ENCODE measurements around the gene PRKCA.

The PRKCA gene

GRCh38 chr17:66671156-66671555, 368.7 kb downstream of the PRKCA start:
- no peak for DNase-seq

- peak in 34 of 56 donors; percentile 3 to 68 (median 21) for DNase-seq
These were observed 371.4 kb downstream of the PRKCA start for GRCh38 chr17:66673668-66674276.

GRCh38 chr17:66675273-66675990, 373.0 kb downstream of the PRKCA start:
- DNase-seq, result no peak

- peak in 8 of 56 donors; percentile 5 to 52 (median 16) for DNase-seq
These were observed 373.6 kb downstream of the PRKCA start for GRCh38 chr17:66675991-66676371.

- no peak for DNase-seq
These were observed 374.0 kb downstream of the PRKCA start for GRCh38 chr17:66676421-66676820.

- DNase-seq, result no peak
These were observed 375.0 kb downstream of the PRKCA start for GRCh38 chr17:66677201-66677981.

DNA sequence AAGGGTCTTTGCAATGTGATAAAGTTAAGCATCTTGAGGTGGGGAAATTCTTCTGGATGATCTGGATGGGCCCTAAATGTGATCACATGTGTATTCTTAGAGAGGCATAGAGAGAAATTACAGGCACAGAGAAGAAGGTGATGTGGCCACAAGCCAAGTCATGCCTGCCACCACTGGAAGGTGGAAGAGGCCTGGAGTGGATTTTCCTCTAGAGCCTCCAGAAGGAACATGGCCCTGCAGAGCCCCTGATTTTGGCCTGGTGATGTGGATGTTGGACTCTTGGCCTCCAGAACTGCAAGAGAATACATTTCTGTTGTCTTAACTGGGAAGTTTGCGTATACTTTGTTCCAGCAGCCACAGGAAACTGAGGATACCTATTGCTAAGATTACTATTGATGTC, 375.6 kb downstream of the PRKCA start:
- no peak for DNase-seq

GRCh38 chr17:66678827-66679226, 376.4 kb downstream of the PRKCA start:
- DNase-seq, result no peak

DNA sequence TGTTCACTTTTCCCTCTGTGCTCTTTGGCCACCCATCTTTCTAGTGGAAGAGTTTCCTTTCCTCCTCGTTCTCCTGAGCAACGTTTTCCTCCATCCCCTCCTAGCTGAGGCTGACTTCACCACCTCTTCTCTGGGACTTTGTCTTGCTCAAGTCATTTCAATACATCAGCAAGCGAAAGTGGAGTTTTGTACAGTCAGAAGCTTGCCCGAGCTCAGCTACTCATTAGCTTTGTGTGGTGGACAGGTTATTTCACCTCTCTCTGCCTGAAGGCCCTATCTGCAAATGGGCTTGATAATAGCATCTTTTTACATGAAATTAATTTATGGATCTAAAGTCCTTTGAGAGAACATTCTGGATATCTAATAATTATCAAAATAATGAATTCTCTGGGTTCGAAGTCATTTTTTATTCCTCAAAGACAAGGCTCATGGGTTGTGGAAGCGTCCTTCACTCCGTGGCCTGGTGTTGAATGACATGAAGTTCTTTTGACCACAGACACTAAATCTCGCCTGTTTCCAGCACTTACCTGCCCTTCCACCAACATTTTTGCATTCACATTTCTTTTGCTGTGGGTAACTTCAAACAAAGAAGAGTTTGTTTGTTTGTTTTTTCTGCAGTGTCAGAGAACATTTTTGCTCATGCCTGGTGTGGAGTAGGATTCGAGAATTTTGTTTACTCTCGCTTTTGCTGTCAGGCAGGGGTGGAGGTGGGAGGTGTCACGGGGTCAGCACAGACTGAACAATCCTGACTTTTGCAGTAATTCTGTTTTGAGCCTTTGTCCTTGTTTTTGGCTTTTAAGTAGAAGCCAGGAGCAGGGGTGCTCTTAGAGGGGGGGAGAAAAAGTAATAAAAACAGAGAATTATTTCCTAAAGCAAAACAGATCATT, 377.5 kb downstream of the PRKCA start:
- no peak for DNase-seq

DNA sequence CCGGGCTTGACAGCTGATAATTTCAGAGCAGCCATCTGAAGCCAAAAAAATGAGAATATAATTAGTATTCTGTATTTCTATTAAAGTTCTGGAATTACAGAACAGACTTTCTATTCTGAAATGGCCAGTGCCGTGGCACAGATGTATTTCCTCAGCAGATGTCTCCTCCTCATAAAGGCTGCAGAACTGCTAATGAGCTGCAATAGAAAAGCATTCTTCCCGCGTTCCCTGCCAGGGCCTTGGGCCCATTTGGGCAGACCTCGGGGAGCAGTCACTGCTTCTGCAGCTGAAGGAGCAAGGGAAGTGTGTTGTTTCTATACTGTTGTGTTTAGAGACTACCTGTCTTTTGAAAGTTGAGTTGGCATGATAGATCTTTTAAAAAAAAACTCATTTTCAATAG, 379.9 kb downstream of the PRKCA start:
- DNase-seq, result peak in 11 of 56 donors; percentile 6 to 42 (median 21)

- no peak for DNase-seq
These were observed 381.8 kb downstream of the PRKCA start for GRCh38 chr17:66684261-66684660.

- DNase-seq, result no peak
These were observed 382.3 kb downstream of the PRKCA start for GRCh38 chr17:66684731-66685130.

GRCh38 chr17:66686601-66687000, 384.2 kb downstream of the PRKCA start:
- no peak for DNase-seq

GRCh38 chr17:66687570-66688284, 385.3 kb downstream of the PRKCA start:
- no peak for DNase-seq

GRCh38 chr17:66689221-66689620, 386.8 kb downstream of the PRKCA start:
- no peak for DNase-seq

DNA sequence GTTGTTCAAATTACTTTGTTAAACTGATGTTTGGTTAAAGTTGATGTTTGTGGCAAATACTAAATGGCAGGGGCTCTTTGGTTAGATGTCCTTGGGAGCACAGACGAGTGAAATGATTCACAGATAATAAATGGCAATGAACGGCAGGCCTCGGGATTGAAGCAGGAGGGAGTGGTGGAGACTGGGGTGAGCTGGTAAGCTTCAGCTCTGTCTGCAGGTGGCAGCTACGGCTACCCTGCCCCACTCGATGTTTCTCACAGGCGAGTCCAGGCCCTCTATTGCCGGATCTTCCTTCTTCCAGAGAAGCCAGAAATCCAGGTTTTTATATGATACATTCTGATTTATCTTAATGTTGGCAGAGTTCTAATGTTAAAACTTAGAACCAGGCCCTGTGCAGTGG, 387.8 kb downstream of the PRKCA start:
- no peak for DNase-seq

- peak in 1 of 56 donors; percentile 17 for DNase-seq
These were observed 389.4 kb downstream of the PRKCA start for GRCh38 chr17:66691644-66692420.

- DNase-seq, result no peak
These were observed 389.9 kb downstream of the PRKCA start for GRCh38 chr17:66692421-66692690.

DNA sequence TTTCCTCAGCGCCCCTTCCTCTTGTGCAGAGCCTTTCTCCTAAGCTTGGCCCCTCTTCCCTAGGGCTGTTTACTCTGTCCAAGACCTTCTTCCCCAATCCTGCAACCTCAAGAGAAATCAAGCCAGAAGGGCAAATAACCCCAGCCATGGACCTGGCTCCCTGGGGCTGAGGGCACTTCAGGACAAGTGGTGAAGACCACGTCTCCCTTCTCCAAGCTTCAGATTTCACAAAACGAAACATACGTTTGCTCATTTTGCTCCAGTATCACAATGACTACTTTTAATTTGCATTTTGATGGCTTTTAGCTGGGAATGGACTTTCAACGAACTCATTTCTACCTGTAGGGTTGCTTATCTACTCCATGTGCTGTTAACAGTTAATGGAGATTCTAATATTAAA, 392.7 kb downstream of the PRKCA start:
- no peak for DNase-seq

GRCh38 chr17:66698270-66698669, 395.9 kb downstream of the PRKCA start:
- DNase-seq, result no peak
